ENCODE data around the gene XRCC4. TPM values are rescaled to one million over a fixed set of nuclear protein-coding genes. Genes with fewer than 3 reads are reported as not detected.

The XRCC4 gene
- 12.2 and 19.3 TPM in 2 replicates for total RNA-seq (2014; rRNA removed; shearing (Covaris generic))

GRCh38 chr5:83076742-83077661 lies at the start of gene XRCC4, which contains the start of gene TMEM167A:
XRCC4 (plus strand) TSS chr5:83077547; CDS start chr5:83104920, 27,373 bp downstream.
TMEM167A (minus strand) TSS chr5:83077394; CDS start chr5:83077323, 71 bp downstream.
- Histone ChIP-seq H3K27me3 (ENCODE audit: control insufficient read depth, insufficient read depth, low read length) (no peaks in the 10 kb centered on the region), H3K4me3 (ENCODE audit: insufficient read depth, low read depth, low read length) (peak within 1 kb of the TSS; percentile 67), H3K36me3 (replicated peaks; ENCODE audit: control insufficient read depth, insufficient read depth, low read length) (no peaks in the 10 kb centered on the region)
- peak; percentile 82 for DNase-seq

GRCh38 chr5:83029912-83030311 lies 47.4 kb upstream of the XRCC4 start:
- DNase-seq, result no peak

GRCh38 chr5:83031381-83031780 lies 46.0 kb upstream of the XRCC4 start:
- H3K4me3 ChIP-seq (ENCODE audit: insufficient read depth, low read depth, low read length), result no peak overlapping the region
- no peak for DNase-seq

More at GRCh38 chr5:83029912-83030311, 47.4 kb upstream of the XRCC4 start:
- no peaks in the 10 kb centered on the region for H3K27me3 ChIP-seq (ENCODE audit: control insufficient read depth, insufficient read depth, low read length)
- no peaks in the 10 kb centered on the region for H3K36me3 ChIP-seq (replicated peaks; ENCODE audit: control insufficient read depth, insufficient read depth, low read length)
- no peak overlapping the region for H3K4me3 ChIP-seq (ENCODE audit: insufficient read depth, low read depth, low read length)

GRCh38 chr5:83034036-83034435 lies 43.3 kb upstream of the XRCC4 start:
- Histone ChIP-seq H3K36me3 (replicated peaks; ENCODE audit: control insufficient read depth, insufficient read depth, low read length) (no peaks in the 10 kb centered on the region), H3K27me3 (ENCODE audit: control insufficient read depth, insufficient read depth, low read length) (no peaks in the 10 kb centered on the region), H3K4me3 (ENCODE audit: insufficient read depth, low read depth, low read length) (no peak overlapping the region)
- no peak for DNase-seq

More at GRCh38 chr5:83031381-83031780, 46.0 kb upstream of the XRCC4 start:
- Histone ChIP-seq H3K27me3 (ENCODE audit: control insufficient read depth, insufficient read depth, low read length) (no peaks in the 10 kb centered on the region), H3K36me3 (replicated peaks; ENCODE audit: control insufficient read depth, insufficient read depth, low read length) (no peaks in the 10 kb centered on the region)

GRCh38 chr5:83034528-83035207 lies 42.7 kb upstream of the XRCC4 start:
- Histone ChIP-seq H3K4me3 (ENCODE audit: insufficient read depth, low read depth, low read length) (no peak overlapping the region), H3K27me3 (ENCODE audit: control insufficient read depth, insufficient read depth, low read length) (no peaks in the 10 kb centered on the region), H3K36me3 (replicated peaks; ENCODE audit: control insufficient read depth, insufficient read depth, low read length) (no peaks in the 10 kb centered on the region)
- DNase-seq, result no peak

GRCh38 chr5:83035373-83036100 lies 41.8 kb upstream of the XRCC4 start:
- no peaks in the 10 kb centered on the region for H3K27me3 ChIP-seq (ENCODE audit: control insufficient read depth, insufficient read depth, low read length)
- no peak for DNase-seq
- H3K36me3 ChIP-seq (replicated peaks; ENCODE audit: control insufficient read depth, insufficient read depth, low read length), result no peaks in the 10 kb centered on the region
- no peak overlapping the region for H3K4me3 ChIP-seq (ENCODE audit: insufficient read depth, low read depth, low read length)

GRCh38 chr5:83036991-83037575 lies 40.3 kb upstream of the XRCC4 start:
- Histone ChIP-seq H3K4me3 (ENCODE audit: insufficient read depth, low read depth, low read length) (no peak overlapping the region), H3K27me3 (ENCODE audit: control insufficient read depth, insufficient read depth, low read length) (no peaks in the 10 kb centered on the region), H3K36me3 (replicated peaks; ENCODE audit: control insufficient read depth, insufficient read depth, low read length) (no peaks in the 10 kb centered on the region)
- DNase-seq, result no peak

GRCh38 chr5:83038924-83039323 lies 38.4 kb upstream of the XRCC4 start:
- no peak for DNase-seq
- Histone ChIP-seq H3K27me3 (ENCODE audit: control insufficient read depth, insufficient read depth, low read length) (no peaks in the 10 kb centered on the region), H3K4me3 (ENCODE audit: insufficient read depth, low read depth, low read length) (no peak overlapping the region), H3K36me3 (replicated peaks; ENCODE audit: control insufficient read depth, insufficient read depth, low read length) (no peaks in the 10 kb centered on the region)

GRCh38 chr5:83042507-83042906 lies 34.8 kb upstream of the XRCC4 start:
- Histone ChIP-seq H3K36me3 (replicated peaks; ENCODE audit: control insufficient read depth, insufficient read depth, low read length) (no peaks in the 10 kb centered on the region), H3K4me3 (ENCODE audit: insufficient read depth, low read depth, low read length) (no peak overlapping the region), H3K27me3 (ENCODE audit: control insufficient read depth, insufficient read depth, low read length) (no peaks in the 10 kb centered on the region)
- DNase-seq, result no peak

- no peak for DNase-seq
- Histone ChIP-seq H3K36me3 (replicated peaks; ENCODE audit: control insufficient read depth, insufficient read depth, low read length) (no peaks in the 10 kb centered on the region), H3K27me3 (ENCODE audit: control insufficient read depth, insufficient read depth, low read length) (no peaks in the 10 kb centered on the region), H3K4me3 (ENCODE audit: insufficient read depth, low read depth, low read length) (no peak overlapping the region)
Observed at GRCh38 chr5:83044926-83045325, 32.4 kb upstream of the XRCC4 start.

- Histone ChIP-seq H3K36me3 (replicated peaks; ENCODE audit: control insufficient read depth, insufficient read depth, low read length) (peaks cover 4% of the 10 kb centered on the region), H3K4me3 (ENCODE audit: insufficient read depth, low read depth, low read length) (no peak overlapping the region)
Observed at GRCh38 chr5:83048277-83048676, 29.1 kb upstream of the XRCC4 start.

GRCh38 chr5:83048811-83049210 lies 28.5 kb upstream of the XRCC4 start:
- H3K27me3 ChIP-seq (ENCODE audit: control insufficient read depth, insufficient read depth, low read length), result no peaks in the 10 kb centered on the region
- DNase-seq, result no peak
- H3K4me3 ChIP-seq (ENCODE audit: insufficient read depth, low read depth, low read length), result no peak overlapping the region
- H3K36me3 ChIP-seq (replicated peaks; ENCODE audit: control insufficient read depth, insufficient read depth, low read length), result peaks cover 4% of the 10 kb centered on the region

More at GRCh38 chr5:83048277-83048676, 29.1 kb upstream of the XRCC4 start:
- H3K27me3 ChIP-seq (ENCODE audit: control insufficient read depth, insufficient read depth, low read length), result no peaks in the 10 kb centered on the region
- no peak for DNase-seq

GRCh38 chr5:83049370-83049885 lies 27.9 kb upstream of the XRCC4 start:
- no peak for DNase-seq
- Histone ChIP-seq H3K36me3 (replicated peaks; ENCODE audit: control insufficient read depth, insufficient read depth, low read length) (peaks cover 5% of the 10 kb centered on the region), H3K4me3 (ENCODE audit: insufficient read depth, low read depth, low read length) (no peak overlapping the region), H3K27me3 (ENCODE audit: control insufficient read depth, insufficient read depth, low read length) (no peaks in the 10 kb centered on the region)

Measured in H7 (cell line).